GM10248 (cell line): Measurements from ENCODE around the gene FFAR2.

ENCODE experiments used
- CTCF ChIA-PET: fragments of 300-600 bp; sonication (Branson Sonifier 250); formaldehyde crosslinking; extraction: SDS; loops from one replicate; lab custom pipeline; 2021; ENCODE audit warnings: antibody characterized with exemption; lab: Yijun Ruan, JAX
- POLR2A ChIA-PET: fragments of 350-650 bp; sonication (Branson Sonifier 250); formaldehyde crosslinking; extraction: SDS; loops from one replicate; lab custom pipeline; 2020; ENCODE audit warnings: antibody characterized with exemption; lab: Yijun Ruan, JAX
- DNase-seq: peaks from one replicate; pipeline ENCODE4 v3.0.0; 2012; ENCODE audit errors: extremely low spot score
- TF ChIP-seq, protein P1 (sequence below): IDR thresholded peaks from 2 replicates; pipeline ENCODE4 v1.5.1; 2012; ENCODE audit warnings: mild to moderate bottlenecking, low read depth; ENCODE audit errors: extremely low read depth, missing control alignments, control extremely low read depth

The FFAR2 gene

DNA sequence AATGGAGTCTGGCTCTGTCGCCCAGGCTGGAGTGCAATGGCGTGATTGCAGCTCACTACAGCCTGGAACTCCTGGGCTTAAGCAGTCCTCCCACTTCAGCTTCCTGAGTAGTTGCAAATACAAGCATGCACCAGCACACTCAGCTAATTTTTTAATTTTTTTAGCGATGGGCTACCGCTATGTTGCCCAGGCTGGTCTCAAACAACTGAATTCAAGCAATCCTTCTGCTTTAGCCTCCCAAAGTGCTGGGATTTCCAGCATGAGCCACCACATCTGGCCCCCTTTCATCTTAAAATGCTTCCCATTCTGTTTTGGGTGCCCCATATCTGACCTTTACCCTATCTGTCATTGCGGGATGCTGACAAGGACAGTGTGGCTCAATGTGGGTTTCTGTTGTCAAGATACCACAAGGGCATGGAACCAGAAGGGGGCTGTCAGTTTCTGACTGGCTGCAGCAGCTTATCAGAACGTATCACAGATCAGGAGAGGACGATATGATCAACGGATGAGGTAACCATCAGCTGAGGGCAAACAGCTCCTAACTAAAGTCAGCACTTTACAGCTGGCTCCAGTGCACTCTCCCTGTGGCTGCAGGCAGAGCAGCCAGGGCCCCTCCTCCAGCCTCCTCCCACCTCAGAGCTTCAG lies 44.8 kb upstream of the FFAR2 start:
- POLR2A ChIA-PET = interaction anchor here (0.6 to 0.7 kb wide), 3 partner anchors 13 to 69 kb away, joined by 3 to 7 read pairs (median 4); no protein-coding TSS in a partner anchor

DNA sequence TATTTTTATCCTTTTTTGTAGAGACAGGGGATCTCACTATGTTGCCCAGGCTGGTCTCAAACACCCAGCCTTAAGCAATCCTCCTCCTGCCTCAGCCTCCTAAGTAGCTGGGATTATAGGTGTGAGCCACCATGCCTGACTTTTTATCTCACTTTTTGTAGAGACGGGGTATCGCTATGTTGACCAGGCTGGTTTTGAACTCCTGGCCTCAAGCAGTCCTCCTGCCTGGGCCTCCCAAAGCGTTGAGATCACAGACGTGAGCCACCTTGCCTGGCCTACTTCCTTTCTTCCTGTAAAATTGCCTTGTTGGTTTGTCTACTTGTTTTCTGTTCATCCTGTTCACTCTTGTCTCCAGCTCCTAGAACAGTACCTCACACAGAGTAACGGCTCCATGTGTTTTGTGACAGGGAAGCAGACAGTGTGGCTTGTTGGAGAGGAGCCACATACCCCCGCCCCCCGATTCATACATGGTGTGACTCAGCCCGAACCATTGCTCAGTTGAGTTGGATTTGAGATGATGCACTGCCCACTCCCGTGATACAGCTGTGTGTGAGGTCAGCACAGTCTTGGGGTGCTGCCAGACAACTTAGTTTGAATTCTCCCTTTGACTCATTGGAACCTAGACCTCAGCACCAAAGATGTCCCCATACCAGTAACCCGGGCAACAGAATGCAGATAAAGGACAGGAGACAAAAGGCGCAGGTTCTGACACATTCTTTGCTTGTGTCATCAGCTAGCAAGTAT lies 43.0 kb upstream of the FFAR2 start:
- ChIA-PET CTCF (interaction anchor here (0.6 to 1.6 kb wide), 11 partner anchors 9 to 90 kb away, joined by 3 to 6 read pairs (median 3); no protein-coding TSS in a partner anchor), POLR2A (interaction anchor here (1.1 kb wide), 1 partner anchor 14 kb away, joined by 4 read pairs; no protein-coding TSS in a partner anchor)
- TF ChIP-seq, protein P1, sequence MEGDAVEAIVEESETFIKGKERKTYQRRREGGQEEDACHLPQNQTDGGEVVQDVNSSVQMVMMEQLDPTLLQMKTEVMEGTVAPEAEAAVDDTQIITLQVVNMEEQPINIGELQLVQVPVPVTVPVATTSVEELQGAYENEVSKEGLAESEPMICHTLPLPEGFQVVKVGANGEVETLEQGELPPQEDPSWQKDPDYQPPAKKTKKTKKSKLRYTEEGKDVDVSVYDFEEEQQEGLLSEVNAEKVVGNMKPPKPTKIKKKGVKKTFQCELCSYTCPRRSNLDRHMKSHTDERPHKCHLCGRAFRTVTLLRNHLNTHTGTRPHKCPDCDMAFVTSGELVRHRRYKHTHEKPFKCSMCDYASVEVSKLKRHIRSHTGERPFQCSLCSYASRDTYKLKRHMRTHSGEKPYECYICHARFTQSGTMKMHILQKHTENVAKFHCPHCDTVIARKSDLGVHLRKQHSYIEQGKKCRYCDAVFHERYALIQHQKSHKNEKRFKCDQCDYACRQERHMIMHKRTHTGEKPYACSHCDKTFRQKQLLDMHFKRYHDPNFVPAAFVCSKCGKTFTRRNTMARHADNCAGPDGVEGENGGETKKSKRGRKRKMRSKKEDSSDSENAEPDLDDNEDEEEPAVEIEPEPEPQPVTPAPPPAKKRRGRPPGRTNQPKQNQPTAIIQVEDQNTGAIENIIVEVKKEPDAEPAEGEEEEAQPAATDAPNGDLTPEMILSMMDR = no peak
- peak; percentile 82 for DNase-seq

More for the DNA sequence above, 44.8 kb upstream of the FFAR2 start:
- TF ChIP-seq, protein P1 = no peak
- CTCF ChIA-PET = interaction anchor here (1.1 to 2.4 kb wide), 7 partner anchors 14 to 92 kb away, joined by 3 to 12 read pairs (median 6); no protein-coding TSS in a partner anchor
- DNase-seq = no peak

DNA sequence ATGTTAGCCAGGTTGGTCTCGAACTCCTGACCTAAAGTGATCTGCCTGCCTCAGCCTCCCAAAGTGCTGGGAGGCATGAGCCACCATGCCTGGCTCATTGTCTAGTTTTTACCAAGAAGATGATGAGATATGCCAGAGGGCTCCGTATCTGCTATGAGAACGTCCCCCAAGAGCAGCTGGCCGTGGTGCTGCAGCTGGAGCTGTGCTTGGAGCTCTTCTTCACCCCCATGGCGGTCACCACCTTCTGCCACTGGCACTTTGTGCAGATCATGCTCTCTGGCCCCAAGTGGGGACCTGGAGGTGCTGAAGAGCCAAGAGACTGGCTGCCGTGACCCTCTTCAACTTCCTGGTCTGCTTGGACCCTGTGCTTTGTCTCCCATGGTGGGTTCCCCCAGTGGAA lies 40.4 kb upstream of the FFAR2 start:
- POLR2A ChIA-PET = no interaction called here
- DNase-seq = no peak
- CTCF ChIA-PET = interaction anchor here (1.2 to 1.6 kb wide), 5 partner anchors 10 to 87 kb away, joined by 3 to 6 read pairs (median 4); no protein-coding TSS in a partner anchor
- TF ChIP-seq, protein P1 = no peak

DNA sequence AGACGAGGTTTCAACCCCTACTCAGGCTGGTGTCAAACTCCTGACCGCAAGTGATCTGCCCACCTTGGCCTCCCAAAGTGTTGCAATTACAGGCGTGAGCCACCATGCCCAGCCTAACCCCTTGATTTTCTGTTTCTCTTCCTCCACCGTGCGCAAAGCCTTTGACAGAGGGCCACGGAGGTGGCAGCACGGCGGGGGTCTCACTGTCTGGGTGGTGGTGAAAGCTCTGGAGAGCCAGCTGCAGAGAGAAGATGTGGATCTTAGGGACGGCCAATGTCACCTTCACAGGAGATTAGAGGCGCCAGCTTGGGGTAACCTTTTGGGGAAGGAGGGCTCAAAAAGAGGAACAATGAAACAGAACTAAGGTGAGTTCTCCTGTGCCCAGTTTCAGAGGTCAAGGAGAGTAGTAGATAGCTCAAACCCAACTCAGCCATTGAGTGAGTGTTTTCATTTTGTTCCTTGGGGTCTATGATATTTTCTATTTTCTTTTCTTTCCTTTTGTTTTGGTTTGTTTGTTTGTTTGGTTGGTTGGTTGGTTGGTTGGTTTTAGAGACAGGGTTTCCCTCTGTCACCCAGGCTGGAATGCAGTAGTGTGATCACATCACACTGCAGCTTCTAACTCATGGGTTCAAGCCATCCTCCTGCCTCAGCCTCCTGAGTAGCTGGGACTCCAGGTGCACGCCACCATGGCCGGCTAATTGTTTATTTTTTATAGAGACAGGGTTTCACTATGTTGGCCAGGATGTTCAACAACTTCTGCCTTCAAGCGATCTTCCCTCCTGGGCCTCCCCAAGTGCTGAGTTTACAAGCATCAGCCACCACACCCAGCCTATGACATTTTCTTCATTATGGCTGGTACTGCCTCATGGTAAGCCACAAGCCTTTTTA lies 39.5 kb upstream of the FFAR2 start:
- ChIA-PET POLR2A (interaction anchor here (0.8 to 1.6 kb wide), 2 partner anchors 10 to 12 kb away, joined by 4 to 7 read pairs; no protein-coding TSS in a partner anchor), CTCF (interaction anchor here (0.9 to 1.6 kb wide), 8 partner anchors 9 to 87 kb away, joined by 3 to 6 read pairs (median 4); no protein-coding TSS in a partner anchor)
- TF ChIP-seq, protein P1 = no peak
- peak; percentile 55 for DNase-seq

DNA sequence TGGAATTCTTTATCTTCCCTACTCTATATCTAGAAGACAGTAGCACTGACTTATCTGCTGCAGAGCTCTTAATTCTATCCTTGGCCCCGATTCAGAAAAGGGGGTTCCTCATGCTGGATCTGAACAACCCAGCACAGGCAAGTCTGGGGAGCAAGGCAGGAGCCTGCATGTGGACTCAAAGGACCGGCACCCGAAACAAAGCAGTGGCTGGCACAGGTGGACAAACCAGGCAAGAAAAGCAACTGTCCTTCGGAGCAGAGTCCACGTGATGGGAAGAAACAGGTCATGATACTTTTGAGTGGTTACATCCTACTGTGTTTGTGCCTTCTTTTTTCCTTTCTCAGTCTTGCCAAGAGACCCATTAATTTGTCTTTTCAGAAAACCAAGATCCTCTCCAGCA lies 38.9 kb upstream of the FFAR2 start:
- DNase-seq = no peak
- TF ChIP-seq, protein P1 = no peak
- CTCF ChIA-PET = interaction anchor here (1.0 to 1.4 kb wide), 4 partner anchors 9 to 86 kb away, joined by 3 to 5 read pairs (median 4); no protein-coding TSS in a partner anchor
- POLR2A ChIA-PET = interaction anchor here (1.6 kb wide), 1 partner anchor 9 kb away, joined by 7 read pairs; no protein-coding TSS in a partner anchor

DNA sequence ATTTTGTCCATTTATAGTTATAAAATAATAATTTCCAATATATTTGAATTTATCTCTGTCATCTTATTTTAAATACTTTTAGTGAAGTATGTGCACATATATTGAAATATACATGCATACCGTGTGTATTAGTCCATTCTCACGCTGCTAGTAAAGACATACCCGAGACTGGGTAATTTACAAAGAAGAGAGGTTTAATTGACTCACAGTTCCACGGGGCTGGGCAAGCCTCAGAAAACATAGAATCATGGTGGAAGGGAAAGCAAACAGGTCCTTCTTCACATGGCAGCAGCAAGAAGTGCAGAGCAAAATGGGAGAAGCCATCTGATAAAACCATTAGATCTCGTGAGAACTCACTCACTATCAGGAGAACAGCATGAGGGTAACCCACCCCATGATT lies 37.6 kb upstream of the FFAR2 start:
- ChIA-PET CTCF (no interaction called here), POLR2A (no interaction called here)
- DNase-seq = no peak
- TF ChIP-seq, protein P1 = no peak
